Retinal pigment epithelial cell (primary cell): ENCODE results near the gene IL10RB.

Experiments
- DNase-seq: peaks from one replicate; pipeline ENCODE4 v3.0.0-alpha.2; 2010; ENCODE audit warnings: low read depth
- H3K4me3 ChIP-seq: 2 replicates; pipeline ENCODE4 v1.5.1; 2011; ENCODE audit warnings: mild to moderate bottlenecking, low read length, control low read depth, moderate library complexity
- CTCF ChIP-seq: conservative IDR thresholded peaks from 2 replicates; pipeline ENCODE4 v1.5.1; 2011; ENCODE audit warnings: low read depth, low read length, control low read depth, inconsistent platforms

Gene IL10RB

GRCh38 chr21:33258475-33258874 is 7.7 kb upstream of the IL10RB start:
- TF ChIP-seq CTCF: no peak
- DNase-seq: no peak
- H3K4me3 ChIP-seq: no peak overlapping the region

- no peak for DNase-seq
- no peak overlapping the region for H3K4me3 ChIP-seq
- no peak for TF ChIP-seq CTCF
Observed at GRCh38 chr21:33259428-33259827, 6.7 kb upstream of the IL10RB start.

GRCh38 chr21:33259995-33260394 is 6.2 kb upstream of the IL10RB start:
- no peak for DNase-seq
- TF ChIP-seq CTCF: no peak
- no peak overlapping the region for H3K4me3 ChIP-seq

- no peak for TF ChIP-seq CTCF
- H3K4me3 ChIP-seq: no peak overlapping the region
- DNase-seq: no peak
Observed at GRCh38 chr21:33261635-33262034, 4.5 kb upstream of the IL10RB start.

GRCh38 chr21:33262921-33263320 is 3.2 kb upstream of the IL10RB start:
- DNase-seq: no peak
- no peak overlapping the region for H3K4me3 ChIP-seq
- TF ChIP-seq CTCF: no peak

- no peak for TF ChIP-seq CTCF
- no peak for DNase-seq
Observed at GRCh38 chr21:33264561-33264960, 1.6 kb upstream of the IL10RB start.

GRCh38 chr21:33265664-33266049 is 510 bp upstream of the IL10RB start:
- no peak for DNase-seq
- TF ChIP-seq CTCF: no peak
- H3K4me3 ChIP-seq: peak overlapping the region; percentile 72

More at GRCh38 chr21:33264561-33264960, 1.6 kb upstream of the IL10RB start:
- no peak overlapping the region for H3K4me3 ChIP-seq
